Liver (tissue), 9 donors: ENCODE data around the gene EPB41L3. TPM values are rescaled to one million over a fixed set of nuclear protein-coding genes. Genes with fewer than 3 reads are reported as not detected.

Experiments
- DNase-seq: peaks from one replicate; pipeline ENCODE4 v3.0.0-alpha.2; 2017; ENCODE audit warnings: low spot score
- H3K27ac ChIP-seq, 2 donors: one replicate each; pipeline ENCODE4 v1.7.0; 2013; ENCODE audit warnings: inconsistent platforms in 2 of 2, low read length in 2 of 2, control low read depth in 1 of 2, low read depth in 1 of 2, mild to moderate bottlenecking in 1 of 2
- H3K27me3 ChIP-seq, 4 donors: one replicate each; pipeline versions ENCODE4 v1.6.1 to v1.7.0; 2013; ENCODE audit warnings: low read length in 3 of 4, inconsistent platforms in 1 of 4, mild to moderate bottlenecking in 1 of 4, moderate library complexity in 1 of 4; ENCODE audit not compliant: control insufficient read depth in 4 of 4, insufficient read depth in 4 of 4
- H3K36me3 ChIP-seq, 4 donors: one replicate each; pipeline versions ENCODE4 v1.6.1 to v1.7.0; 2013; ENCODE audit warnings: low read length in 3 of 4, mild to moderate bottlenecking in 3 of 4, low read depth in 1 of 4, moderate library complexity in 1 of 4; ENCODE audit not compliant: control insufficient read depth in 4 of 4, insufficient read depth in 3 of 4
- H3K4me1 ChIP-seq, 4 donors: one replicate each; pipeline versions ENCODE4 v1.6.1 to v1.7.0; 2013; ENCODE audit warnings: low read length in 3 of 4, mild to moderate bottlenecking in 3 of 4, moderate library complexity in 1 of 4; ENCODE audit not compliant: control insufficient read depth in 4 of 4, insufficient read depth in 4 of 4
- H3K4me3 ChIP-seq, 3 donors: one replicate each; pipeline versions ENCODE4 v1.6.1 to v1.7.0; 2013; ENCODE audit warnings: low read length in 3 of 3, control low read depth in 1 of 3, low read depth in 1 of 3, mild to moderate bottlenecking in 1 of 3
- H3K9ac ChIP-seq, 2 donors: one replicate each; pipeline ENCODE4 v1.7.0; 2013; ENCODE audit warnings: low read length in 2 of 2, mild to moderate bottlenecking in 2 of 2, moderate library complexity in 2 of 2, control low read depth in 1 of 2, low read depth in 1 of 2
- H3K9me3 ChIP-seq, 4 donors: one replicate each; pipeline versions ENCODE4 v1.6.1 to v1.7.0; 2013; ENCODE audit warnings: low read length in 3 of 4; ENCODE audit not compliant: control insufficient read depth in 4 of 4
- EGR1 ChIP-seq, 2 donors: IDR thresholded peaks; 2 replicates each; pipeline ENCODE4 v1.6.1; 2016 to 2018; ENCODE audit warnings: antibody characterized with exemption in 2 of 2, low read depth in 2 of 2
- FOXA1 ChIP-seq: IDR thresholded peaks from 2 replicates; pipeline ENCODE4 v1.6.1; 2016; ENCODE audit warnings: antibody characterized with exemption
- FOXA2 ChIP-seq: IDR thresholded peaks from 2 replicates; pipeline ENCODE4 v1.6.1; 2016; ENCODE audit warnings: antibody characterized with exemption
- GABPA ChIP-seq, 2 donors: IDR thresholded peaks in 1 of 2; conservative IDR thresholded peaks in 1 of 2; 2 replicates each; pipeline ENCODE4 v1.6.1; 2016; ENCODE audit warnings: antibody characterized with exemption in 2 of 2, mild to moderate bottlenecking in 1 of 2, moderate library complexity in 1 of 2
- HNF4A ChIP-seq, 2 donors: conservative IDR thresholded peaks; 2 replicates each; pipeline ENCODE4 v1.6.1; 2016; ENCODE audit warnings: antibody characterized with exemption in 2 of 2, mild to moderate bottlenecking in 2 of 2
- HNF4G ChIP-seq: IDR thresholded peaks from 2 replicates; pipeline ENCODE4 v1.6.1; 2016; ENCODE audit warnings: antibody characterized with exemption
- JUND ChIP-seq, 2 donors: IDR thresholded peaks; 2 replicates each; pipeline ENCODE4 v1.6.1; 2016; ENCODE audit warnings: antibody characterized with exemption in 2 of 2
- RAD21 ChIP-seq, 2 donors: IDR thresholded peaks; 2 replicates each; pipeline ENCODE4 v1.6.1; 2016; ENCODE audit warnings: antibody characterized with exemption in 2 of 2, mild to moderate bottlenecking in 2 of 2
- RXRA ChIP-seq, 2 donors: IDR thresholded peaks; 2 replicates each; pipeline ENCODE4 v1.6.1; 2017 to 2018; ENCODE audit warnings: antibody characterized with exemption in 2 of 2, mild to moderate bottlenecking in 1 of 2
- SP1 ChIP-seq: IDR thresholded peaks from 2 replicates; pipeline ENCODE4 v1.6.1; 2018; ENCODE audit warnings: antibody characterized with exemption, mild to moderate bottlenecking
- TAF1 ChIP-seq: conservative IDR thresholded peaks from 2 replicates; pipeline ENCODE4 v1.6.1; 2016; ENCODE audit warnings: antibody characterized with exemption, mild to moderate bottlenecking
- YY1 ChIP-seq: IDR thresholded peaks from 2 replicates; pipeline ENCODE4 v1.6.1; 2016; ENCODE audit warnings: antibody characterized with exemption, mild to moderate bottlenecking
- WGBS: extraction: QIAGEN DNeasy Blood & Tissue Kit; methylation state at CpG from one replicate; pipeline ENCODE4 v1.1.7; 2013; 5-methylcytosine and 5-hydroxymethylcytosine counted together
- polyA plus RNA-seq, 2 donors: library from polyadenylated mRNA; stranded (reverse) in 1 of 2; unstranded in 1 of 2; fragments of 200-250 nt in 1 of 2; fragments of >200 nt in 1 of 2; fragmentation: Nextera tagmentation in 1 of 2; extraction: Ambion mirVana in 1 of 2; gene quantifications; one replicate each; pipeline versions ENCODE4 v1.2.1 to v1.2.3, GENCODE V29; 2013 to 2015
- total RNA-seq, 2 donors: library from RNA; depleted of rRNA; stranded (reverse); fragments of >200 nt; gene quantifications; one replicate each; pipeline ENCODE4 v1.2.3, GENCODE V29; 2014
- TF ChIP-seq, protein P1 (sequence below): fragments of 150-350 bp; IDR thresholded peaks from 2 replicates; pipeline ENCODE4 v1.5.1; 2017; ENCODE audit warnings: improper control_type of control experiment, low read depth, low read length; ENCODE audit not compliant: missing input control
- TF ChIP-seq, protein P2 (sequence below): IDR thresholded peaks from 2 replicates; pipeline ENCODE4 v1.6.1; 2016; ENCODE audit warnings: antibody characterized with exemption
- TF ChIP-seq, protein P3 (sequence below): IDR thresholded peaks from 2 replicates; pipeline ENCODE4 v1.6.1; 2016; ENCODE audit warnings: antibody characterized with exemption, mild to moderate bottlenecking
- TF ChIP-seq, protein P4 (sequence below): IDR thresholded peaks from 2 replicates; pipeline ENCODE4 v1.6.1; 2016; ENCODE audit warnings: antibody characterized with exemption
- donor health status: healthy.
- donor health status: healthy.
- donor health status: healthy.
- donor health status: healthy.
- donor health status: healthy.

EPB41L3 gene
- total and polyA plus RNA-seq, 4 donors: 1.4 to 14.5 (median 5.1) TPM

DNA sequence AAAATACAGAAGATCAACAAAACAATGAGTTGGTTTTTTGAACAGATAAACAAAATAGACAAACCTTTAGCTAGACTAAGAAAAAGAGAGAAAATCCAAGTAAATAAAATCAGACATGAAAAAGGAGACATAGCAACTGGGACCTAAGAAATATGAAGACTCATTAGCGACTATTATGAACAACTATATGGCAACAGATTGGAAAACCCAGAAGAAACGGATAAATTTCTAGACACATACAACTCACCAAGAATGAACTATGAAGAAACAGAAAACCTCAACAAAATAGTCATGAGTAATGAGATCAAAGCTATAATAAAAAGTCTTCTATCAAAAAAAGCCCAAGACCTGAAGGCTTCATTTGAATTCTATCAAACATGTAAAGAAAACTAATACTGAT, 59.3 kb downstream of the EPB41L3 start (continued):
- TF ChIP-seq, protein P1, sequence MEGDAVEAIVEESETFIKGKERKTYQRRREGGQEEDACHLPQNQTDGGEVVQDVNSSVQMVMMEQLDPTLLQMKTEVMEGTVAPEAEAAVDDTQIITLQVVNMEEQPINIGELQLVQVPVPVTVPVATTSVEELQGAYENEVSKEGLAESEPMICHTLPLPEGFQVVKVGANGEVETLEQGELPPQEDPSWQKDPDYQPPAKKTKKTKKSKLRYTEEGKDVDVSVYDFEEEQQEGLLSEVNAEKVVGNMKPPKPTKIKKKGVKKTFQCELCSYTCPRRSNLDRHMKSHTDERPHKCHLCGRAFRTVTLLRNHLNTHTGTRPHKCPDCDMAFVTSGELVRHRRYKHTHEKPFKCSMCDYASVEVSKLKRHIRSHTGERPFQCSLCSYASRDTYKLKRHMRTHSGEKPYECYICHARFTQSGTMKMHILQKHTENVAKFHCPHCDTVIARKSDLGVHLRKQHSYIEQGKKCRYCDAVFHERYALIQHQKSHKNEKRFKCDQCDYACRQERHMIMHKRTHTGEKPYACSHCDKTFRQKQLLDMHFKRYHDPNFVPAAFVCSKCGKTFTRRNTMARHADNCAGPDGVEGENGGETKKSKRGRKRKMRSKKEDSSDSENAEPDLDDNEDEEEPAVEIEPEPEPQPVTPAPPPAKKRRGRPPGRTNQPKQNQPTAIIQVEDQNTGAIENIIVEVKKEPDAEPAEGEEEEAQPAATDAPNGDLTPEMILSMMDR: no peak
- no peak for TF ChIP-seq RAD21 (IDR thresholded peaks at IDR 0.05)

DNA sequence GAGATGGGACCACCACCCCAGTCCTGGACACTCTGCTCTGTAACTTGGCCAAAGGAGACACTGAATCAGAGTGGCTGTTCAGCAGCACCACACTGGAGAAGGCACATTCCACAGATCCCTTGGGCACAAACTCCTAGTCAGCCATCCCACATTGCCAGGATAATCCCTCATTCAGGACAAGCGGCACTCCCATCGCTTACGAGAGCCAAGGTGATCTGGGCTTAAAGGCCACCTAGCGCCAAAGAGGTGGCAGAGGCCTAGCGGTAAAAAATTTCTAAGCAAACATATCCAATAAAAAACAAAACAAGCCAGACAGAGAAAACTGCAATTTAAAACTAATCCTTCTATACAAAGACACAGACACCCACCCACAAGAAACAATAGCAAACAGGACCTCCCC, 62.2 kb downstream of the EPB41L3 start:
- WGBS: 96% methylated on average over 5 of the region's 5 CpGs
- DNase-seq: no peak
- H3K27ac ChIP-seq: no peak overlapping the region
- H3K9ac ChIP-seq: no peak overlapping the region
- H3K27me3 ChIP-seq: no peaks in the 10 kb centered on the region
- no peaks in the 10 kb centered on the region for H3K36me3 ChIP-seq
- peaks cover 0 to 5% (median 0%) of the 10 kb centered on the region in 4 donors for H3K9me3 ChIP-seq
- TF ChIP-seq, protein P2, sequence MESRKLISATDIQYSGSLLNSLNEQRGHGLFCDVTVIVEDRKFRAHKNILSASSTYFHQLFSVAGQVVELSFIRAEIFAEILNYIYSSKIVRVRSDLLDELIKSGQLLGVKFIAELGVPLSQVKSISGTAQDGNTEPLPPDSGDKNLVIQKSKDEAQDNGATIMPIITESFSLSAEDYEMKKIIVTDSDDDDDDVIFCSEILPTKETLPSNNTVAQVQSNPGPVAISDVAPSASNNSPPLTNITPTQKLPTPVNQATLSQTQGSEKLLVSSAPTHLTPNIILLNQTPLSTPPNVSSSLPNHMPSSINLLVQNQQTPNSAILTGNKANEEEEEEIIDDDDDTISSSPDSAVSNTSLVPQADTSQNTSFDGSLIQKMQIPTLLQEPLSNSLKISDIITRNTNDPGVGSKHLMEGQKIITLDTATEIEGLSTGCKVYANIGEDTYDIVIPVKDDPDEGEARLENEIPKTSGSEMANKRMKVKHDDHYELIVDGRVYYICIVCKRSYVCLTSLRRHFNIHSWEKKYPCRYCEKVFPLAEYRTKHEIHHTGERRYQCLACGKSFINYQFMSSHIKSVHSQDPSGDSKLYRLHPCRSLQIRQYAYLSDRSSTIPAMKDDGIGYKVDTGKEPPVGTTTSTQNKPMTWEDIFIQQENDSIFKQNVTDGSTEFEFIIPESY: no peak
- TF ChIP-seq HNF4A (conservative IDR thresholded peaks at IDR 0.05) (no peak), TAF1 (no peak), FOXA1 (no peak), GABPA (IDR thresholded peaks at IDR 0.05 in 1 of 2, conservative IDR thresholded peaks at IDR 0.05 in 1 of 2) (no peak), HNF4G (no peak), EGR1 (IDR thresholded peaks at IDR 0.05; ENCODE audit: low read depth in 2 of 2) (no peak), SP1 (no peak), YY1 (no peak), RXRA (IDR thresholded peaks at IDR 0.05) (no peak), FOXA2 (no peak), JUND (IDR thresholded peaks at IDR 0.05) (no peak)
- TF ChIP-seq, protein P3, sequence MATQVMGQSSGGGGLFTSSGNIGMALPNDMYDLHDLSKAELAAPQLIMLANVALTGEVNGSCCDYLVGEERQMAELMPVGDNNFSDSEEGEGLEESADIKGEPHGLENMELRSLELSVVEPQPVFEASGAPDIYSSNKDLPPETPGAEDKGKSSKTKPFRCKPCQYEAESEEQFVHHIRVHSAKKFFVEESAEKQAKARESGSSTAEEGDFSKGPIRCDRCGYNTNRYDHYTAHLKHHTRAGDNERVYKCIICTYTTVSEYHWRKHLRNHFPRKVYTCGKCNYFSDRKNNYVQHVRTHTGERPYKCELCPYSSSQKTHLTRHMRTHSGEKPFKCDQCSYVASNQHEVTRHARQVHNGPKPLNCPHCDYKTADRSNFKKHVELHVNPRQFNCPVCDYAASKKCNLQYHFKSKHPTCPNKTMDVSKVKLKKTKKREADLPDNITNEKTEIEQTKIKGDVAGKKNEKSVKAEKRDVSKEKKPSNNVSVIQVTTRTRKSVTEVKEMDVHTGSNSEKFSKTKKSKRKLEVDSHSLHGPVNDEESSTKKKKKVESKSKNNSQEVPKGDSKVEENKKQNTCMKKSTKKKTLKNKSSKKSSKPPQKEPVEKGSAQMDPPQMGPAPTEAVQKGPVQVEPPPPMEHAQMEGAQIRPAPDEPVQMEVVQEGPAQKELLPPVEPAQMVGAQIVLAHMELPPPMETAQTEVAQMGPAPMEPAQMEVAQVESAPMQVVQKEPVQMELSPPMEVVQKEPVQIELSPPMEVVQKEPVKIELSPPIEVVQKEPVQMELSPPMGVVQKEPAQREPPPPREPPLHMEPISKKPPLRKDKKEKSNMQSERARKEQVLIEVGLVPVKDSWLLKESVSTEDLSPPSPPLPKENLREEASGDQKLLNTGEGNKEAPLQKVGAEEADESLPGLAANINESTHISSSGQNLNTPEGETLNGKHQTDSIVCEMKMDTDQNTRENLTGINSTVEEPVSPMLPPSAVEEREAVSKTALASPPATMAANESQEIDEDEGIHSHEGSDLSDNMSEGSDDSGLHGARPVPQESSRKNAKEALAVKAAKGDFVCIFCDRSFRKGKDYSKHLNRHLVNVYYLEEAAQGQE: no peak
- TF ChIP-seq, protein P1: no peak
- TF ChIP-seq, protein P4, sequence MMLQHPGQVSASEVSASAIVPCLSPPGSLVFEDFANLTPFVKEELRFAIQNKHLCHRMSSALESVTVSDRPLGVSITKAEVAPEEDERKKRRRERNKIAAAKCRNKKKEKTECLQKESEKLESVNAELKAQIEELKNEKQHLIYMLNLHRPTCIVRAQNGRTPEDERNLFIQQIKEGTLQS: no peak
- H3K4me1 ChIP-seq: no peaks in the 10 kb centered on the region
- H3K4me3 ChIP-seq: no peak overlapping the region
